PC-3 (cell line): ENCODE data around the gene OR6N1.

ENCODE experiments used
- EZH2 ChIP-seq: fragments of 300-600 bp; sonication (generic); IDR thresholded peaks from one replicate; pipeline ENCODE4 v1.6.1; 2017; ENCODE audit warnings: antibody characterized with exemption, mild to moderate bottlenecking, low read length; ENCODE audit not compliant: unreplicated experiment
- EZH2phosphoT487 ChIP-seq: fragments of 300-600 bp; sonication (generic); IDR thresholded peaks from 2 replicates; pipeline ENCODE4 v1.6.1; 2018; ENCODE audit warnings: mild to moderate bottlenecking, antibody characterized with exemption, low read length, borderline replicate concordance
- TF ChIP-seq, protein P1 (sequence below): fragments of 300-600 bp; sonication (generic); conservative IDR thresholded peaks from 2 replicates; pipeline ENCODE4 v1.5.1; 2017; ENCODE audit warnings: antibody characterized with exemption, low read depth, mild to moderate bottlenecking, low read length

GRCh38 chr1:158803678-158804077, 31.7 kb upstream of the OR6N1 start:
- TF ChIP-seq, protein P1, sequence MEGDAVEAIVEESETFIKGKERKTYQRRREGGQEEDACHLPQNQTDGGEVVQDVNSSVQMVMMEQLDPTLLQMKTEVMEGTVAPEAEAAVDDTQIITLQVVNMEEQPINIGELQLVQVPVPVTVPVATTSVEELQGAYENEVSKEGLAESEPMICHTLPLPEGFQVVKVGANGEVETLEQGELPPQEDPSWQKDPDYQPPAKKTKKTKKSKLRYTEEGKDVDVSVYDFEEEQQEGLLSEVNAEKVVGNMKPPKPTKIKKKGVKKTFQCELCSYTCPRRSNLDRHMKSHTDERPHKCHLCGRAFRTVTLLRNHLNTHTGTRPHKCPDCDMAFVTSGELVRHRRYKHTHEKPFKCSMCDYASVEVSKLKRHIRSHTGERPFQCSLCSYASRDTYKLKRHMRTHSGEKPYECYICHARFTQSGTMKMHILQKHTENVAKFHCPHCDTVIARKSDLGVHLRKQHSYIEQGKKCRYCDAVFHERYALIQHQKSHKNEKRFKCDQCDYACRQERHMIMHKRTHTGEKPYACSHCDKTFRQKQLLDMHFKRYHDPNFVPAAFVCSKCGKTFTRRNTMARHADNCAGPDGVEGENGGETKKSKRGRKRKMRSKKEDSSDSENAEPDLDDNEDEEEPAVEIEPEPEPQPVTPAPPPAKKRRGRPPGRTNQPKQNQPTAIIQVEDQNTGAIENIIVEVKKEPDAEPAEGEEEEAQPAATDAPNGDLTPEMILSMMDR = no peak
- TF ChIP-seq EZH2phosphoT487 = no peak
- no peak for TF ChIP-seq EZH2
